Skeletal muscle satellite cell (primary cell): ENCODE measurements around the gene DELE1.

ENCODE experiments used
- H3K27me3 ChIP-seq: 2 replicates; pipeline ENCODE4 v1.7.0; 2013; ENCODE audit warnings: low read length; ENCODE audit not compliant: control insufficient read depth, insufficient read depth
- H3K36me3 ChIP-seq: 2 replicates; pipeline ENCODE4 v1.7.0; 2013; ENCODE audit warnings: mild to moderate bottlenecking, control low read depth, low read length; ENCODE audit not compliant: insufficient read depth
- H3K4me1 ChIP-seq: 2 replicates; pipeline ENCODE4 v1.7.0; 2013; ENCODE audit warnings: low read length; ENCODE audit not compliant: control insufficient read depth, insufficient read depth
- H3K4me2 ChIP-seq: 2 replicates; pipeline ENCODE4 v1.7.0; 2013; ENCODE audit warnings: mild to moderate bottlenecking, low read length
- H3K4me3 ChIP-seq: 2 replicates; pipeline ENCODE4 v1.7.0; 2013; ENCODE audit warnings: low read length
- H3K9ac ChIP-seq: 2 replicates; pipeline ENCODE4 v1.7.0; 2013; ENCODE audit warnings: mild to moderate bottlenecking, low read depth, low read length, moderate library complexity
- H3K9me3 ChIP-seq: replicated peaks from 2 replicates; pipeline ENCODE4 v1.7.0; 2013; ENCODE audit warnings: mild to moderate bottlenecking, control low read depth, low read length

The DELE1 gene

DNA sequence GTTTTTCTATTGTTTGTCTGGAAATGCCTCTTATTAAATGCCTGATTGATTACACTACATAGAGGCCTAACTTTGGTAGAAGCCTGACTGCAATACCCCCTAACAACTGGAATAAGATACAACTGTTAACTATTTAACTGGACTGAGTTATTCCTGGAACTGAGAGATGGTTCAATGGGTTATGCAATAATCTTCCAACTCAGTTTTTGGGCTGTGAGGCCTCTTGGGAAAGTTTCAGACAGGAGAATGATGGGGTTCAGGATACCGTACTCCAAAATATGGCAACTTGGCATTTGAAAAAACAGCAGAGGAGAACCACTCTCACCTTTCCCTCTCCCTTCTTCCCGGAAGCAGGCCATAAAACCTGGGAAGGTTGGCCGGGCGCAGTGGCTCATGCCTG lies 26.2 kb upstream of the DELE1 start:
- no peaks in the 10 kb centered on the region for H3K9me3 ChIP-seq
- peaks cover 44% of the 10 kb centered on the region for H3K27me3 ChIP-seq
- H3K4me3 ChIP-seq = no peak overlapping the region
- H3K4me2 ChIP-seq = no peak overlapping the region
- no peak overlapping the region for H3K9ac ChIP-seq
- H3K4me1 ChIP-seq = no peaks in the 10 kb centered on the region
- no peaks in the 10 kb centered on the region for H3K36me3 ChIP-seq

DNA sequence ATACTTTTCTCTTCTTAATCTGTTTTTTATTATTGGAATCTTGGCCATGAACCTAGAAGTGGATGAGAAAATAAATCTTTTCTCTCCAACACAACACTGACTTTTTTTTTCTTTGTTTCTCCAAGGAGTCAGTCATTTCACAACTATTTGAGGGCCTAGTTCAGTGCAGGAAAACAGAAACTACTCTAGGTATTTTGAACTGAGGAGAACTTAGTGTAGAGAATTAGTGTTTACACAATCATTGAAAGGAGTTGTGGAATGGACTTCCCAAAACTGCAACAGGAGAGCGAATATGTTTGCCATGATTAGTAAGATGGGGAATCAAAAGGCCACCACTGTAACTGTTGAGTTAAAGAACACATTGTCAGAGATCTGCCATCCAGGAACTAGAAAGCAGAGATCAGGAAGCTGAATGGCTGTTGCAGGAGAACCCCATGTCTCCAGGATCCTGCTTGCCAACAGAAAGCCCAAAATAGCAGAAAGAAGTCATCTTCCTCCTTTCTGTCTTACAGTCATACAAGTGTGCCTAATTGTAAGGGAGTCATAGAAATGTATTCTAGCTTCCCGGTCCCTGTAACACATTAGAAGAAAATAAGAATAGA lies 25.1 kb upstream of the DELE1 start:
- Histone ChIP-seq H3K27me3 (peaks cover 54% of the 10 kb centered on the region), H3K4me2 (no peak overlapping the region), H3K9ac (no peak overlapping the region), H3K36me3 (no peaks in the 10 kb centered on the region), H3K4me1 (no peaks in the 10 kb centered on the region), H3K9me3 (no peaks in the 10 kb centered on the region), H3K4me3 (no peak overlapping the region)

DNA sequence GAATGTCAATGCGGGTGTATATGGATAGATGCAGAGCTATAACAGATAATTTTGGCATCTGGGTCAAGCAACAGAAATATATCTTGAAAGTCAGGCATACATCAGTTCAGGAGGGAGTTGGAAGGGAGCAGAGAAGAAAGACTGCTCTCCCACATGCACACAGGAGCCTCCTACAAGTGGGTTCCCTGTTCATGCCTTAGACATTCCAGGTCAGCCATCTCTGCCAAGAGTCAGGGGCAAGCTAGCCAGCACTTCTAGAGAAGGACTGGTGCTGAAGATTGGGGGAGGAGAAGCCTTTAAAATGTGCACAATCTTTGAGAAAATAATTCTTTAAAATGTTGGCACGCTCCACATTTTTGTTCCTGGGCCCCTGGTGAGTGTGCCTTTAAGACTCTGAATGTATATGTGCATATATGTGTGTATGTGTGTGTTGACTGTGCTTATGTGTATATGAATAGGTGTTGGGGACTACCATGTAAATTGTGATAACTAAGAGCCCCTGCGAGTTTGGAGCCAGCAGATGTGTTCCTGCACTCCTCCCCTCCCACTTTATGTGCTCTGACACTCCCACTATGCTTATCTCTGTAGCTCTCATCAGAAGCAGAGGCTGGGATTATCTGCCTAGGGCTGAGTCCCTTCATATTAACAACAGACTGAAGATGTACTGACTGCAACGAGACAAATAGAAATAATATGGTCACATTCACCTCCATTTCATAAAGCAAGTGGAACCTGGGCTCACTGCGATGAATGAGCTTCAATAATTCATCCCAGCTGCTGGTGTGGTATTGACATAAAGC lies 21.5 kb upstream of the DELE1 start:
- no peaks in the 10 kb centered on the region for H3K36me3 ChIP-seq
- no peak overlapping the region for H3K9ac ChIP-seq
- no peaks in the 10 kb centered on the region for H3K4me1 ChIP-seq
- H3K9me3 ChIP-seq = no peaks in the 10 kb centered on the region
- H3K4me2 ChIP-seq = no peak overlapping the region
- no peak overlapping the region for H3K4me3 ChIP-seq
- peaks cover 59% of the 10 kb centered on the region for H3K27me3 ChIP-seq

- H3K36me3 ChIP-seq = no peaks in the 10 kb centered on the region
- peaks cover 61% of the 10 kb centered on the region for H3K27me3 ChIP-seq
- no peak overlapping the region for H3K4me2 ChIP-seq
- no peaks in the 10 kb centered on the region for H3K4me1 ChIP-seq
- H3K4me3 ChIP-seq = no peak overlapping the region
- H3K9me3 ChIP-seq = no peaks in the 10 kb centered on the region
- no peak overlapping the region for H3K9ac ChIP-seq
Measured at GRCh38 chr5:141903261-141903660, 20.4 kb upstream of the DELE1 start.

- no peaks in the 10 kb centered on the region for H3K36me3 ChIP-seq
- no peak overlapping the region for H3K4me2 ChIP-seq
- no peak overlapping the region for H3K9ac ChIP-seq
- H3K4me1 ChIP-seq = no peaks in the 10 kb centered on the region
- H3K4me3 ChIP-seq = no peak overlapping the region
- H3K9me3 ChIP-seq = no peaks in the 10 kb centered on the region
- H3K27me3 ChIP-seq = peaks cover 53% of the 10 kb centered on the region
Measured at GRCh38 chr5:141904551-141904950, 19.1 kb upstream of the DELE1 start.

- no peaks in the 10 kb centered on the region for H3K9me3 ChIP-seq
- no peak overlapping the region for H3K4me2 ChIP-seq
- no peaks in the 10 kb centered on the region for H3K4me1 ChIP-seq
- no peak overlapping the region for H3K4me3 ChIP-seq
- H3K27me3 ChIP-seq = peaks cover 43% of the 10 kb centered on the region
- H3K36me3 ChIP-seq = no peaks in the 10 kb centered on the region
- H3K9ac ChIP-seq = no peak overlapping the region
Measured at GRCh38 chr5:141906517-141906916, 17.2 kb upstream of the DELE1 start.

- Histone ChIP-seq H3K36me3 (no peaks in the 10 kb centered on the region), H3K27me3 (peaks cover 39% of the 10 kb centered on the region), H3K4me1 (no peaks in the 10 kb centered on the region), H3K9me3 (no peaks in the 10 kb centered on the region), H3K4me3 (no peak overlapping the region), H3K4me2 (no peak overlapping the region), H3K9ac (no peak overlapping the region)
Measured at GRCh38 chr5:141906972-141907371, 16.7 kb upstream of the DELE1 start.

DNA sequence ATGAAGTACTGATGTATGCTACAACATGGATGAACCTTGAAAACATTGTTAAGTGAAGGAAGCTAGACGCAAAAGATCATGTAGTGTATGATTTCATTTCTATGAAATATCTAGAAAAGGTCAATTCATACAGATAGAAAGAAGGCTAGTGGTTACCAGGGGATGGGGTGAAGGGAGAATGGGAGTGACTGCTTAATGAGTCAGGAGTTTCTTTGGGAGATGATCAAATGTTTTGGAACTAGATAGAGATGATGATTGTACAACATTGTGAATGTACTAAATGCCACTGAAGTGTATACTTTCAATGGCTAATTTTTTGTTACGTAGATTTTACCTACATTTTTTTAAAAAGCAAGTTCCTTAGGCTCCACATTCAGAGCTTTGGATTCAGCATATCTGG lies 14.9 kb upstream of the DELE1 start:
- no peak overlapping the region for H3K9ac ChIP-seq
- H3K9me3 ChIP-seq = no peaks in the 10 kb centered on the region
- H3K4me3 ChIP-seq = no peak overlapping the region
- peaks cover 35% of the 10 kb centered on the region for H3K27me3 ChIP-seq
- H3K4me2 ChIP-seq = no peak overlapping the region
- no peaks in the 10 kb centered on the region for H3K36me3 ChIP-seq
- no peaks in the 10 kb centered on the region for H3K4me1 ChIP-seq

GRCh38 chr5:141909212-141909611 lies 14.5 kb upstream of the DELE1 start:
- peaks cover 37% of the 10 kb centered on the region for H3K27me3 ChIP-seq
- no peaks in the 10 kb centered on the region for H3K4me1 ChIP-seq
- no peak overlapping the region for H3K4me3 ChIP-seq

GRCh38 chr5:141910271-141910673 lies 13.4 kb upstream of the DELE1 start:
- H3K4me2 ChIP-seq = no peak overlapping the region
- H3K36me3 ChIP-seq = no peaks in the 10 kb centered on the region
- H3K4me3 ChIP-seq = no peak overlapping the region
- no peaks in the 10 kb centered on the region for H3K4me1 ChIP-seq
- no peak overlapping the region for H3K9ac ChIP-seq
- no peaks in the 10 kb centered on the region for H3K9me3 ChIP-seq
- peaks cover 40% of the 10 kb centered on the region for H3K27me3 ChIP-seq

More at GRCh38 chr5:141909212-141909611, 14.5 kb upstream of the DELE1 start:
- H3K9ac ChIP-seq = no peak overlapping the region
- H3K9me3 ChIP-seq = no peaks in the 10 kb centered on the region
- no peaks in the 10 kb centered on the region for H3K36me3 ChIP-seq
- no peak overlapping the region for H3K4me2 ChIP-seq

DNA sequence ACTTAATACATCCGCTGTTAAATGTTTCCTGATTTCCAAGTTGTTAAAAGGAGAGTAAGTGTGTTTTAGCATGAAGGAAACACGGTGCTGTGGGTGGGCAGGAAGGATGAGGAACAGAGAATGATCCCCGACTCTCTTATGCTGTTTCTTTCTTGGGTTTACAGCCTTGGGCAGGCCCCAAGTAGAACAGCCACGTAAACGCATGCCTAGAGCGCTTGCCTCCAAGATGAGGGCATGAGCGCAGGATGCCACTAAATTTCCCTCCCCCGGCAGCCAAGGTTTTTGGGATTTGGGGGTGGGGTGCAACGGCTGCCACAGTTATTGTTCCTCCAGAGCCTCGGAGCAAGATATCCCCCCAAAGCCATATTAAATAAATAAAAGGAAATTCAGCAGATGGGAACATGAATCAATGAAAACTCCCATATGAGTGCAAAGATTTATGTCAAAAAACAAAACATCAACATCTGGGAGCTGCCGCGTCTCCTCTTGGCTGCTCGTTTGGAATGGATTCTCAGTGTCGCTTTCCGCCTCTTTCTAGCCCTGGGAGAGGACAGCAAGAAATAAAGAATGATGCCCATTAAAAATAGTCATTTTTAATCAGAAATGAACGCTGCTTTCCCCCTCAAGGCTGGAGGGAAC lies 10.0 kb upstream of the DELE1 start:
- H3K4me2 ChIP-seq = peak overlapping the region; percentile 85
- peaks cover 53% of the 10 kb centered on the region for H3K27me3 ChIP-seq
- H3K4me3 ChIP-seq = peak overlapping the region; percentile 67
- peak overlapping the region; percentile 25 for H3K9ac ChIP-seq
- H3K9me3 ChIP-seq = no peaks in the 10 kb centered on the region
- no peaks in the 10 kb centered on the region for H3K4me1 ChIP-seq
- no peaks in the 10 kb centered on the region for H3K36me3 ChIP-seq
